ENCODE results near the gene FAM180A.
A peak's percentile ranks its signal among the peaks of the same experiment; 100 is the strongest.
"Not testable (repeated sequence)": the region's sequence is repeated elsewhere in the genome, so short reads cannot be mapped to it uniquely, and the experiment has no call there.

The FAM180A gene

GRCh38 chr7:135748770-135749169, at the start of gene FAM180A:
FAM180A (minus strand) TSS chr7:135748813; CDS start chr7:135748580, 233 bp downstream.
- peak; percentile 67 for DNase-seq (ENCODE audit: low read depth)

- DNase-seq (ENCODE audit: low read depth), result no peak
These were observed 49.5 kb upstream of the FAM180A start for GRCh38 chr7:135798095-135798494.

GRCh38 chr7:135795846-135796570, 47.4 kb upstream of the FAM180A start:
- DNase-seq (ENCODE audit: low read depth), result no peak

- no peak for DNase-seq (ENCODE audit: low read depth)
These were observed 45.2 kb upstream of the FAM180A start for GRCh38 chr7:135793841-135794240.

GRCh38 chr7:135792866-135793265, 44.3 kb upstream of the FAM180A start:
- DNase-seq (ENCODE audit: low read depth), result no peak

GRCh38 chr7:135792363-135792668, 43.7 kb upstream of the FAM180A start:
- DNase-seq (ENCODE audit: low read depth), result no peak

GRCh38 chr7:135791543-135792362, 43.1 kb upstream of the FAM180A start:
- no peak for DNase-seq (ENCODE audit: low read depth)

- DNase-seq (ENCODE audit: low read depth), result no peak
These were observed 41.9 kb upstream of the FAM180A start for GRCh38 chr7:135790371-135790977.

GRCh38 chr7:135789956-135790355, 41.3 kb upstream of the FAM180A start:
- DNase-seq (ENCODE audit: low read depth), result no peak

GRCh38 chr7:135789431-135789830, 40.8 kb upstream of the FAM180A start:
- DNase-seq (ENCODE audit: low read depth), result no peak

GRCh38 chr7:135786911-135787310, 38.3 kb upstream of the FAM180A start:
- DNase-seq (ENCODE audit: low read depth), result no peak

- no peak for DNase-seq (ENCODE audit: low read depth)
These were observed 36.5 kb upstream of the FAM180A start for GRCh38 chr7:135785065-135785464.

GRCh38 chr7:135784013-135784412, 35.4 kb upstream of the FAM180A start:
- no peak for DNase-seq (ENCODE audit: low read depth)

GRCh38 chr7:135782801-135783200, 34.2 kb upstream of the FAM180A start:
- no peak for DNase-seq (ENCODE audit: low read depth)

GRCh38 chr7:135782377-135782776, 33.8 kb upstream of the FAM180A start:
- DNase-seq (ENCODE audit: low read depth), result no peak

- no peak for DNase-seq (ENCODE audit: low read depth)
These were observed 29.2 kb upstream of the FAM180A start for GRCh38 chr7:135777626-135778398.

GRCh38 chr7:135775915-135776314, 27.3 kb upstream of the FAM180A start:
- not testable (repeated sequence) for DNase-seq (ENCODE audit: low read depth)

GRCh38 chr7:135775230-135775629, 26.6 kb upstream of the FAM180A start:
- peak; percentile 86 for DNase-seq (ENCODE audit: low read depth)

GRCh38 chr7:135774284-135774683, 25.7 kb upstream of the FAM180A start:
- DNase-seq (ENCODE audit: low read depth), result peak; percentile 73

GRCh38 chr7:135773464-135773863, 24.9 kb upstream of the FAM180A start:
- no peak for DNase-seq (ENCODE audit: low read depth)

- no peak for DNase-seq (ENCODE audit: low read depth)
These were observed 24.1 kb upstream of the FAM180A start for GRCh38 chr7:135772639-135773222.
